Glutamatergic neuron (in vitro differentiated cells): Measurements from ENCODE around the gene MAP3K9. TPM values are rescaled to one million over a fixed set of nuclear protein-coding genes. Genes with fewer than 3 reads are reported as not detected.

Experiments used
- DNase-seq: peaks from one replicate; pipeline ENCODE4 v3.0.0; 2022
- H3K27ac Mint-ChIP-seq: one replicate; pipeline ENCODE4 v1.8.0; 2020; ENCODE audit warnings: mild to moderate bottlenecking, mixed read lengths, inconsistent platforms; ENCODE audit not compliant: unreplicated experiment
- H3K27me3 Mint-ChIP-seq: one replicate; pipeline ENCODE4 v1.8.0; 2020; ENCODE audit warnings: mild to moderate bottlenecking, moderate library complexity, mixed read lengths, inconsistent platforms; ENCODE audit not compliant: unreplicated experiment
- H3K36me3 Mint-ChIP-seq: one replicate; pipeline ENCODE4 v1.8.0; 2020; ENCODE audit warnings: mild to moderate bottlenecking, mixed read lengths, inconsistent platforms; ENCODE audit not compliant: unreplicated experiment
- H3K4me1 Mint-ChIP-seq: one replicate; pipeline ENCODE4 v1.8.0; 2020; ENCODE audit warnings: mild to moderate bottlenecking, low read depth, mixed read lengths, inconsistent platforms; ENCODE audit not compliant: unreplicated experiment
- H3K4me3 Mint-ChIP-seq: one replicate; pipeline ENCODE4 v1.8.0; 2020; ENCODE audit warnings: mild to moderate bottlenecking, mixed read lengths, inconsistent platforms; ENCODE audit not compliant: unreplicated experiment
- H3K9me3 Mint-ChIP-seq: one replicate; pipeline ENCODE4 v1.8.0; 2020; ENCODE audit warnings: mild to moderate bottlenecking, moderate library complexity, mixed read lengths, inconsistent platforms; ENCODE audit not compliant: unreplicated experiment
- total RNA-seq: library from RNA; stranded (reverse); fragmentation: NEBNext Ultra II Directional; extraction: Animal tissue kit (Norgen Biotek cat#: 25700); gene quantifications from one replicate; pipeline ENCODE4 v1.2.1, GENCODE V29; 2021; ENCODE audit not compliant: unreplicated experiment
- TF ChIP-seq, protein P1 (sequence below): fragments of 200-600 bp; sonication (generic); IDR thresholded peaks from one replicate; pipeline ENCODE4 v1.5.0; 2021; ENCODE audit not compliant: partially characterized antibody, unreplicated experiment

The MAP3K9 gene
- total RNA-seq, 1 donor from 2014 or later = 20.0 TPM

DNA sequence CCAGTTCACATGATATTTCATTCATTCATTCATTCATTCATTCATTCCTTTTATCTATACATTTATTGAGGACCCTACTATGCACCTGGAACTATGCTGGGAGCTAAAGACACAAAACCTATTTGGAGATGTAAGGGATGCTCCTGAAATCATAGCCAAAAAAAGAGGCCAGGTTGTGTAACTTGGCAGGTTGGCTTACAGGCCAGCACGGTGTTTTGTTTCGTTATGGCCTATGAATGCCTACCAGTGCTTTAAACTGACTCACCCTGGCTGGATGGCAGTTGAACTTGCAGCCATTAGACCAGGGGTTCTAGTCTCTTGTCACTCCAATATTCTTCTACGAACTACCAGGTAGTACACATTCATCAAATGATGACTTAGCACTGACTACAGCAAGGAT, 15.7 kb downstream of the MAP3K9 start:
- no peak for DNase-seq
- Mint-ChIP-seq H3K4me3 (no peak overlapping the region), H3K9me3 (peaks cover 1% of the 10 kb centered on the region), H3K27ac (no peak overlapping the region), H3K36me3 (peaks cover 4% of the 10 kb centered on the region), H3K27me3 (no peaks in the 10 kb centered on the region), H3K4me1 (peaks cover 22% of the 10 kb centered on the region)
- TF ChIP-seq, protein P1, sequence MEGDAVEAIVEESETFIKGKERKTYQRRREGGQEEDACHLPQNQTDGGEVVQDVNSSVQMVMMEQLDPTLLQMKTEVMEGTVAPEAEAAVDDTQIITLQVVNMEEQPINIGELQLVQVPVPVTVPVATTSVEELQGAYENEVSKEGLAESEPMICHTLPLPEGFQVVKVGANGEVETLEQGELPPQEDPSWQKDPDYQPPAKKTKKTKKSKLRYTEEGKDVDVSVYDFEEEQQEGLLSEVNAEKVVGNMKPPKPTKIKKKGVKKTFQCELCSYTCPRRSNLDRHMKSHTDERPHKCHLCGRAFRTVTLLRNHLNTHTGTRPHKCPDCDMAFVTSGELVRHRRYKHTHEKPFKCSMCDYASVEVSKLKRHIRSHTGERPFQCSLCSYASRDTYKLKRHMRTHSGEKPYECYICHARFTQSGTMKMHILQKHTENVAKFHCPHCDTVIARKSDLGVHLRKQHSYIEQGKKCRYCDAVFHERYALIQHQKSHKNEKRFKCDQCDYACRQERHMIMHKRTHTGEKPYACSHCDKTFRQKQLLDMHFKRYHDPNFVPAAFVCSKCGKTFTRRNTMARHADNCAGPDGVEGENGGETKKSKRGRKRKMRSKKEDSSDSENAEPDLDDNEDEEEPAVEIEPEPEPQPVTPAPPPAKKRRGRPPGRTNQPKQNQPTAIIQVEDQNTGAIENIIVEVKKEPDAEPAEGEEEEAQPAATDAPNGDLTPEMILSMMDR = no peak

DNA sequence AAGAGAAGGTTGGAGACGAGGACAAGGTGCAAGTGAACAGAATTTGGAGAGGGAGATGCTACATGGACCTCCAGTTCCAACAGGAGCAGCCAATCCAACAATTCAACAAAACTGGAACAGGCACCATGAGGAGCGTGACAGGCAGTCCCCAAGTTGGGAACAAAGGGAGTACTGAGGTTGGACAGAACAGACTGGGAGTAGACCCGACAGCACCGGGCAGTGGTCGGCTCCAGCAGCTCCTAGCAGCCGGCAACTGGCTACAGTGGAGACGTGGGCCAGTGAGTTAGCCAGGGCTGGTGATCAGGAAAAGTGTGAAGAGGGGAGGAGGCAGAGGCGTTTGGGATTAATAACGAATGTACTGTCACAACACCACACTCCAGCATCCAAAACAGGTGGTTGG, 16.4 kb downstream of the MAP3K9 start:
- H3K27me3 Mint-ChIP-seq = no peaks in the 10 kb centered on the region
- DNase-seq = no peak
- TF ChIP-seq, protein P1 = no peak
- no peak overlapping the region for H3K27ac Mint-ChIP-seq
- peaks cover 4% of the 10 kb centered on the region for H3K36me3 Mint-ChIP-seq
- H3K4me3 Mint-ChIP-seq = no peak overlapping the region
- H3K9me3 Mint-ChIP-seq = peaks cover 1% of the 10 kb centered on the region
- H3K4me1 Mint-ChIP-seq = peaks cover 27% of the 10 kb centered on the region

DNA sequence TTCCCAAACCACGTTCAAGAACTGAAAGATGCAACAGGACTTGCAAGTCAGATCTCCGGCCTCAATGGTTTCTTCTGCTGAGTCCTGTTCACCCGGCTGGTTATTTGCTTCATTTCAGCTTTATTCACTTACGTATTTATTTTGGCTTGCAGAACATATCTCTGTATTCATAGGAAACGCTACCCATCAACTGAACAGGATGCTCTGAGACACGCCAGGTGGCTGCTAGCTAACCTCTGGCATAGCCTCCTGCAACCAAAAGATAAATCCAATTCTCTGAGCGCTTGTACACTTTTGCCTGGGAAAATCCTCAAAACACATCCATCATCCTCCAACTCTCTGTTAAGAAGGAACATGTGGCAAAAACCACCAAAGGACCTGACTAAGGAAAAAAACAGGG, 17.3 kb downstream of the MAP3K9 start:
- Mint-ChIP-seq H3K9me3 (peaks cover 1% of the 10 kb centered on the region), H3K27me3 (no peaks in the 10 kb centered on the region), H3K36me3 (peaks cover 4% of the 10 kb centered on the region), H3K27ac (no peak overlapping the region), H3K4me1 (peaks cover 30% of the 10 kb centered on the region), H3K4me3 (no peak overlapping the region)
- DNase-seq = no peak
- TF ChIP-seq, protein P1 = no peak

DNA sequence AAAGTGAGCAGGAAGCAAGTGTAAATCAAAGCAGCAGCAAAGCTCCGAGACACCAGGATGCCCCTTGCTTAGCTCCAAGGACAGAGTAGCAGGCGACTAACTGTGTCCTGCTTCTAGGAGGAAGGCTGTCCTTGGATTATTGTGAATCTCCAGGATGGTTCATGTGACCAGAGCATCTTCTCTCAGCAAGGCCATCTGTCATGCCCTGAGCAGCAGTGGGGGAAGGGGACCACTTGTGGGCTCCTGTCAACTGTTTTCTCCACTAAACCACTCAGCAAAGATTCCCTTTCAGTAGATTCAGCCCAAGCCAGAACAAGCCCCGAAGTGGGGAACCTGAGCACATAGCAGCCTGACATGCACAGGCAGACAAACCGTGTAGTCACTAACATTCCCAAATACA, 19.4 kb downstream of the MAP3K9 start:
- no peak for DNase-seq
- H3K9me3 Mint-ChIP-seq = peaks cover 1% of the 10 kb centered on the region
- no peaks in the 10 kb centered on the region for H3K27me3 Mint-ChIP-seq
- H3K27ac Mint-ChIP-seq = peak overlapping the region; percentile 72
- H3K36me3 Mint-ChIP-seq = no peaks in the 10 kb centered on the region
- TF ChIP-seq, protein P1 = no peak
- H3K4me3 Mint-ChIP-seq = peak overlapping the region; percentile 71
- peaks cover 30% of the 10 kb centered on the region for H3K4me1 Mint-ChIP-seq

DNA sequence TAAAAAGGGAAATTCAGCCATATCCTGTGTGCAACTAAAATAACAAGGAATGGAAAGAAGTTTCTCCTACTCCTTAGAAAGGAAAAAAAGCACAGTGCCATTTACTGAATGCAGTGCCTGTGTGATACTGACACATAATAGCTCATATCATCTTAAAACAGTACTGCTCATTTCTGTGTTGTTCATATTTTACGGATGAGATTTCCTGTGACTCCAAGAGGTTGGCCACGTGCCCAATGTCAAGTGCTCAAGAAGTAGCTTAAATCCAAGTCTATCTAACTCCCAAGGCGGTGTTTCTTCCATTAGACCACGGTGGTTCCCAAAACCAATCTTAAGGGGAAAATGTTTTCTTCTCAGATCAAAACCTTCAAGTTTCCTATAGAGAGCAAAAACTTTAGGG, 20.0 kb downstream of the MAP3K9 start:
- no peaks in the 10 kb centered on the region for H3K27me3 Mint-ChIP-seq
- H3K4me3 Mint-ChIP-seq = peak overlapping the region; percentile 71
- peaks cover 30% of the 10 kb centered on the region for H3K4me1 Mint-ChIP-seq
- no peaks in the 10 kb centered on the region for H3K36me3 Mint-ChIP-seq
- peaks cover 1% of the 10 kb centered on the region for H3K9me3 Mint-ChIP-seq
- peak overlapping the region; percentile 40 for H3K27ac Mint-ChIP-seq
- no peak for DNase-seq
- TF ChIP-seq, protein P1 = no peak
